LNCaP clone FGC (cell line): ENCODE measurements around the gene UBE2B.
"Not testable (repeated sequence)": the region's sequence is repeated elsewhere in the genome, so short reads cannot be mapped to it uniquely, and the experiment has no call there.

Experiments
- DNase-seq: peaks from one replicate; pipeline ENCODE4 v3.0.0-alpha.2; 2011; ENCODE audit warnings: low read depth
- H3K4me3 ChIP-seq: 2 replicates; pipeline ENCODE4 v1.5.1; 2011; ENCODE audit warnings: mild to moderate bottlenecking, low read depth, low read length, control low read depth
- CTCF ChIP-seq: IDR thresholded peaks from 2 replicates; pipeline ENCODE4 v1.5.1; 2012; ENCODE audit warnings: mild to moderate bottlenecking; ENCODE audit not compliant: control insufficient read depth, insufficient read depth; ENCODE audit errors: extremely low read depth

The UBE2B gene

GRCh38 chr5:134370871-134371833, at the start of gene UBE2B:
TSS of gene UBE2B (plus strand) at chr5:134371569. CDS start at chr5:134371596, 27 bp downstream.
- peak within 1 kb of the TSS; percentile 96 for H3K4me3 ChIP-seq
- DNase-seq: peak; percentile 100
- TF ChIP-seq CTCF: no peak

GRCh38 chr5:134327327-134327726, 44.0 kb upstream of the UBE2B start:
- H3K4me3 ChIP-seq: no peak overlapping the region
- DNase-seq: no peak

GRCh38 chr5:134328619-134329018, 42.8 kb upstream of the UBE2B start:
- no peak for DNase-seq
- H3K4me3 ChIP-seq: no peak overlapping the region
- no peak for TF ChIP-seq CTCF

More at GRCh38 chr5:134327327-134327726, 44.0 kb upstream of the UBE2B start:
- no peak for TF ChIP-seq CTCF

GRCh38 chr5:134336833-134337232, 34.5 kb upstream of the UBE2B start:
- not testable (repeated sequence) for DNase-seq, H3K4me3 ChIP-seq

- not testable (repeated sequence) for H3K4me3 ChIP-seq, DNase-seq
Observed at GRCh38 chr5:134343500-134343899, 27.9 kb upstream of the UBE2B start.

GRCh38 chr5:134345476-134345875, 25.9 kb upstream of the UBE2B start:
- not testable (repeated sequence) for H3K4me3 ChIP-seq, DNase-seq

- no peak for TF ChIP-seq CTCF
- no peak overlapping the region for H3K4me3 ChIP-seq
- peak; percentile 54 for DNase-seq
Observed at GRCh38 chr5:134345996-134346395, 25.4 kb upstream of the UBE2B start.

GRCh38 chr5:134349463-134349862, 21.9 kb upstream of the UBE2B start:
- H3K4me3 ChIP-seq: no peak overlapping the region
- TF ChIP-seq CTCF: no peak

More at GRCh38 chr5:134349463-134349862, 21.9 kb upstream of the UBE2B start:
- DNase-seq: no peak
